Measurements from ENCODE around the gene CFAP157.

Gene CFAP157

GRCh38 chr9:127682351-127683136, 24.2 kb upstream of the CFAP157 start:
- Mint-ChIP-seq H3K4me1 (ENCODE audit: low read depth) (no peaks in the 10 kb centered on the region), H3K27ac (no peak overlapping the region), H3K27me3 (no peaks in the 10 kb centered on the region), H3K36me3 (ENCODE audit: low read depth) (peaks cover 28% of the 10 kb centered on the region), H3K9me3 (no peaks in the 10 kb centered on the region), H3K4me3 (no peak overlapping the region)
- intact Hi-C loops (cut with micrococcal nuclease), result no loop called here

- Mint-ChIP-seq H3K27ac (no peak overlapping the region), H3K4me1 (ENCODE audit: low read depth) (no peaks in the 10 kb centered on the region), H3K27me3 (no peaks in the 10 kb centered on the region), H3K4me3 (no peak overlapping the region), H3K9me3 (no peaks in the 10 kb centered on the region), H3K36me3 (ENCODE audit: low read depth) (peaks cover 20% of the 10 kb centered on the region)
- intact Hi-C loops (cut with micrococcal nuclease), result no loop called here
These were observed 23.1 kb upstream of the CFAP157 start for GRCh38 chr9:127683723-127684122.

GRCh38 chr9:127684576-127684975, 22.2 kb upstream of the CFAP157 start:
- intact Hi-C loops (cut with micrococcal nuclease), result no loop called here
- H3K4me3 Mint-ChIP-seq, result no peak overlapping the region

GRCh38 chr9:127686461-127687393, 20.1 kb upstream of the CFAP157 start:
- Mint-ChIP-seq H3K9me3 (no peaks in the 10 kb centered on the region), H3K27ac (no peak overlapping the region), H3K27me3 (no peaks in the 10 kb centered on the region), H3K4me1 (ENCODE audit: low read depth) (no peaks in the 10 kb centered on the region), H3K36me3 (ENCODE audit: low read depth) (peaks cover 24% of the 10 kb centered on the region), H3K4me3 (no peak overlapping the region)
- intact Hi-C loops (cut with micrococcal nuclease), result no loop called here

More at GRCh38 chr9:127684576-127684975, 22.2 kb upstream of the CFAP157 start:
- no peaks in the 10 kb centered on the region for H3K27me3 Mint-ChIP-seq
- no peaks in the 10 kb centered on the region for H3K4me1 Mint-ChIP-seq (ENCODE audit: low read depth)
- no peak overlapping the region for H3K27ac Mint-ChIP-seq
- peaks cover 16% of the 10 kb centered on the region for H3K36me3 Mint-ChIP-seq (ENCODE audit: low read depth)
- H3K9me3 Mint-ChIP-seq, result no peaks in the 10 kb centered on the region

GRCh38 chr9:127689329-127690000, 17.3 kb upstream of the CFAP157 start:
- Mint-ChIP-seq H3K9me3 (no peaks in the 10 kb centered on the region), H3K36me3 (ENCODE audit: low read depth) (peaks cover 16% of the 10 kb centered on the region), H3K4me3 (no peak overlapping the region), H3K27ac (no peak overlapping the region), H3K4me1 (ENCODE audit: low read depth) (no peaks in the 10 kb centered on the region), H3K27me3 (no peaks in the 10 kb centered on the region)
- intact Hi-C loops (cut with micrococcal nuclease), result no loop called here

- peaks cover 16% of the 10 kb centered on the region for H3K36me3 Mint-ChIP-seq (ENCODE audit: low read depth)
- H3K4me1 Mint-ChIP-seq (ENCODE audit: low read depth), result no peaks in the 10 kb centered on the region
- no peak overlapping the region for H3K27ac Mint-ChIP-seq
- intact Hi-C loops (cut with micrococcal nuclease), result no loop called here
- H3K4me3 Mint-ChIP-seq, result no peak overlapping the region
- no peaks in the 10 kb centered on the region for H3K27me3 Mint-ChIP-seq
- no peaks in the 10 kb centered on the region for H3K9me3 Mint-ChIP-seq
These were observed 16.1 kb upstream of the CFAP157 start for GRCh38 chr9:127690735-127691134.

GRCh38 chr9:127692071-127692470, 14.7 kb upstream of the CFAP157 start:
- H3K9me3 Mint-ChIP-seq, result no peaks in the 10 kb centered on the region
- no peak overlapping the region for H3K4me3 Mint-ChIP-seq
- intact Hi-C loops (cut with micrococcal nuclease), result no loop called here

GRCh38 chr9:127693143-127693542, 13.6 kb upstream of the CFAP157 start:
- no peaks in the 10 kb centered on the region for H3K27me3 Mint-ChIP-seq
- H3K36me3 Mint-ChIP-seq (ENCODE audit: low read depth), result peaks cover 16% of the 10 kb centered on the region
- H3K4me3 Mint-ChIP-seq, result no peak overlapping the region
- H3K4me1 Mint-ChIP-seq (ENCODE audit: low read depth), result peaks cover 6% of the 10 kb centered on the region
- intact Hi-C loops (cut with micrococcal nuclease), result no loop called here
- H3K9me3 Mint-ChIP-seq, result no peaks in the 10 kb centered on the region
- H3K27ac Mint-ChIP-seq, result no peak overlapping the region

More at GRCh38 chr9:127692071-127692470, 14.7 kb upstream of the CFAP157 start:
- no peaks in the 10 kb centered on the region for H3K27me3 Mint-ChIP-seq
- no peak overlapping the region for H3K27ac Mint-ChIP-seq
- H3K4me1 Mint-ChIP-seq (ENCODE audit: low read depth), result no peaks in the 10 kb centered on the region
- H3K36me3 Mint-ChIP-seq (ENCODE audit: low read depth), result peaks cover 16% of the 10 kb centered on the region

- intact Hi-C loops (cut with micrococcal nuclease), result no loop called here
- no peak overlapping the region for H3K4me3 Mint-ChIP-seq
- H3K4me1 Mint-ChIP-seq (ENCODE audit: low read depth), result peaks cover 9% of the 10 kb centered on the region
- no peaks in the 10 kb centered on the region for H3K27me3 Mint-ChIP-seq
- H3K36me3 Mint-ChIP-seq (ENCODE audit: low read depth), result peaks cover 16% of the 10 kb centered on the region
- H3K9me3 Mint-ChIP-seq, result no peaks in the 10 kb centered on the region
- H3K27ac Mint-ChIP-seq, result no peak overlapping the region
These were observed 13.1 kb upstream of the CFAP157 start for GRCh38 chr9:127693697-127694096.

- Mint-ChIP-seq H3K27ac (no peak overlapping the region), H3K4me3 (no peak overlapping the region), H3K4me1 (ENCODE audit: low read depth) (peaks cover 22% of the 10 kb centered on the region), H3K36me3 (ENCODE audit: low read depth) (peaks cover 10% of the 10 kb centered on the region), H3K27me3 (no peaks in the 10 kb centered on the region), H3K9me3 (no peaks in the 10 kb centered on the region)
- intact Hi-C loops (cut with micrococcal nuclease), result no loop called here
These were observed 11.7 kb upstream of the CFAP157 start for GRCh38 chr9:127694890-127695720.

- intact Hi-C loops (cut with micrococcal nuclease), result no loop called here
These were observed 9.2 kb upstream of the CFAP157 start for GRCh38 chr9:127697575-127697974.

GRCh38 chr9:127698386-127698785, 8.4 kb upstream of the CFAP157 start:
- Mint-ChIP-seq H3K4me3 (no peak overlapping the region), H3K4me1 (ENCODE audit: low read depth) (peaks cover 26% of the 10 kb centered on the region), H3K36me3 (ENCODE audit: low read depth) (no peaks in the 10 kb centered on the region), H3K27me3 (peaks cover 3% of the 10 kb centered on the region), H3K9me3 (no peaks in the 10 kb centered on the region), H3K27ac (peak overlapping the region; percentile 96)
- intact Hi-C loops (cut with micrococcal nuclease), result no loop called here

More at GRCh38 chr9:127697575-127697974, 9.2 kb upstream of the CFAP157 start:
- H3K36me3 Mint-ChIP-seq (ENCODE audit: low read depth), result no peaks in the 10 kb centered on the region
- no peaks in the 10 kb centered on the region for H3K9me3 Mint-ChIP-seq
- H3K4me1 Mint-ChIP-seq (ENCODE audit: low read depth), result peaks cover 26% of the 10 kb centered on the region
- peaks cover 3% of the 10 kb centered on the region for H3K27me3 Mint-ChIP-seq
- no peak overlapping the region for H3K4me3 Mint-ChIP-seq
- peak overlapping the region; percentile 96 for H3K27ac Mint-ChIP-seq
